COLO829 (cell line): Measurements from ENCODE around the gene CENPX.
A peak's percentile ranks its signal among the peaks of the same experiment; 100 is the strongest.

Source experiments
- DNase-seq: peaks from one replicate; pipeline ENCODE4 v3.0.0; 2012; ENCODE audit warnings: low spot score

The CENPX gene

DNA sequence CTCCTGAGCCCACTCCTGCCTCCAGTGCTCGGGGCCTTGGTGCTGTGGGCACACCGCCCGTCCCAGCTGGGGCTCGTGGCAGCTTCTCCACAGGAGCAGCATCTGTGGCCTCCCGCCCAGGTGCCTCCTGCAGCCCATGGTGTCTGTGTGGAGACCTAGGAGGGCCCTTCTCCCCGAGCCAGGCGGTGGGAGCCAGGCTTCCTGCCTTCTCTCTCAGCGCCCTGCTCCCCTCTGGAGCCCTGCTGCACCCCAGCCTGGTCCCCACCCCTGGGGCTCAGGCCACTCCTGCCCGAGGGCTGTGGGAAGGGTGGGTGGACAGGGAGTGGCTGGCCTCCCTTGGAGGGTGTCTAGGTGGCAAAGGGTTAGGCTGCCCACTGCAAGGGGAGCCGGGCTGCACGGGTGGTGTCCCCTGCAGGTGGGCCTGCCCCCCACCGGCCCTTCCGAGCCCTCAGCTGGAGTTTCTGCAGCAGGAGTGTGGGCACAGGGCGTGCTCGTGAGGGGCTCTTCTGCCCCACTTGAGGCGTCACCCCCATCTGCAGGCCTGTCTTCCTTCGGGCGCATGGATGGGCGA, 11.0 kb downstream of the CENPX start:
- DNase-seq = no peak

DNA sequence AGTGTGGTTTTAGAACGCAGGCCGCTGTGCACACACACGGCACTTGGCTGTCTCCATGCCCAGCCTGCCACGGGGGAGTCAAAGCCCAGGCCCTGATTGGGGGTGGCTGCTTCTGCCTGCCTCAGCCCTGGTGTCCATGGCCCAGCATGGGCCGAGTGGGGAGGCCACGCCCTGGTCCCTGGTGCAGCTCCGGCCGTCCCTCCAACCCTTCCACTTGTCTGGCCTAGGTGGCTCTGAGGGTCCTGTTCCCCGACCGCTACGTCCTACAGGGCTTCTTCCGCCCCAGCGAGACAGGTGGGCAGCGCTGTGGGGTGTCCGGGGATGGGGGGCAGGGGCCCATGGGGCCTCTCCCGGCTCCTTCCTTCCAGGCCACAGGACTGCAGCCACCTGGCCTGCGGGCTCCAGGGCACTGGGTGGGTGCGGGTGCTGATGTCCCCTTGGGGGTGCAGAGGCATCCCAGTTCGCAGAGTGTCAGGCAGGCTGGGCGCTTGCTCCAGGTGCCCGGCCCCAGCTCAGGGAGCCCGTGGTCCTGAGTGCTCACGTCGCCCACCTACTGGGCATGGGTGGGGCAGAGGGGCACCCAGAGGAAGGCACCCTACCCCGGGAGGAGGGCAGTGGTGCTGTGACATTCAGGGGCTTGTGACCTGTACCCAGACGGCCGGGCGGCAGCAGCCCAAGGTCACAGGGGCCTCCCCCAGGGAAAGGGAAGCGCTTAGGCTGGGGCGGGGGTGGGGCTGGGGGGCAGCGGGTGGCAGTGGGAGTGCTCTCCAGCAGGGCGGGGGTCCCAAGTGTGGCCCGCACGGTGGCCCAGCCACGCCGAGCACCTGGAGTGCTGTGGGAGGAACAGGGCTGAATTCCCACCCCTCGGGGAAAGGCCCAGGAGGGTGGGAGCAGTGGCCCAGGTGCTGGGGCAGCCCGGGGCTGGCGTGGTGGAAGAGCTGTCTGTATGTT, 11.8 kb downstream of the CENPX start:
- DNase-seq = no peak

DNA sequence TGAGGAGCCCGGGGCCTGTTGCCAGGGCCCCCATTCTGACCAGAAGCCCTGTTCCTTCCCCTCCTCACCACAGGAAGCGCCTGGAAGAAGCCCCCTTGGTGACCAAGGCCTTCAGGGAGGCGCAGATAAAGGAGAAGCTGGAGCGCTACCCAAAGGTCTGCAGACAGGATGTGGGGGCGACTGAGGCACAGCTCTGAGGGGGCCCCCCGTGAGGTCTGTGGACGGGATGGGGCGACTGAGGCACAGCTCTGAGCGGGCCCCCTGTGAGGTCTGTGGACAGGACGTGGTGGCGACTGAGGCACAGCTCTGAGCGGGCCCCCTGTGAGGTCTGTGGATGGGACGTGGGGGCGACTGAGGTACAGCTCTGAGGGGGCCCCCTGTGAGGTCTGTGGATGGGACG, 13.3 kb downstream of the CENPX start:
- no peak for DNase-seq

DNA sequence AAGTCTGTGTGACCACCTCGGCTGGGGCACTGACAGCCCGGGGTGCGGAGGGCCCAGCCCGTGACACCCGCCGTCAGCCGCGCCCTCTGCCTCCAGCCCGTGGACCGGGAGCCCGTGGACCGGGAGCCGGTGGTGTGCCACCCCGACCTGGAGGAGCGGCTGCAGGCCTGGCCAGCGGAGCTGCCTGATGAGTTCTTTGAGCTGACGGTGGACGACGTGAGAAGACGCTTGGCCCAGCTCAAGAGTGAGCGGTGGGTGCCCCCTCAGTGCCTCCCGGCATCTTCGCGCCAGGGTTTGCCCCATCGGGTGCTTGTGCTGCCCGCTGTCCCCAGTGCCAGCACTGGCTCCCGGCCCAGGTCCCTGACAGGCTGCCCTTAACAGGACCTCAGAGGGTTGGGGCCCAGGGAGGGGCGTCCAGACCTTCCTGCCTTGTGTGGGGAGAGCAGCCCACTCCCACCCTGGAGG, 13.7 kb downstream of the CENPX start:
- no peak for DNase-seq

DNA sequence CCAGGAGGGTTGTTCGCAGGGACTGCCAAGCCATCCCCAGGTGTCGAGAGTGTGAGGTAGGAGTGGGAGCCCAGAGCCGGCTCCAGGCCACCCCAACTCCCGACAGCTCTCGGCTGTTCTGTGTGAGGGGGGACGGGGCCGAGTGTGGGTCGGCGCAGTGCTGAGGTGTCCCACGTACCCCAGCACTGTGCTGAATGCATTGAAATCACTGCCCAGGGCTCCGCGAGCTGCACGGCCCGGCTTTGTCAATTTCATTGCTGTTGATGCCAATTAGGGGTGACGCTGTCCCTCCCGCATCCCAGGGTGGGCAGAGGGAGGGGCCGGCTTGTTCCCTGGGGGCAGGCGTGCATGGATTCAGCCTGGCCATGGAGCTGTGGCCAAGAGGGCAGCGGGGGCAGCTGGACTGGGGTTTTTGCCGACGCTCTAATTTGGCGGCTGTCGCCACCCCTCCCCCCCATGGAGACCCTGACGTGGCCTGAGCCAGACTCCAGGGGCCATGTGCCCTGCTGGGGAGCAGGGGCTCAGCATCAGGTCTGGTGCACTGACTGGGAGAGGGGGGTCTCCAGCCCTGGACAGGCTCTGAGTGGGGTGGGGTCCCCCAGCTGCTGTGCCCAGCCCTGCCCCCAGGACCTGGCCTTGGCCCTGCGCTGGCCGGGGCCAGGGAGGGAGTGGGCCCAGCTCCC, 14.3 kb downstream of the CENPX start:
- DNase-seq = no peak

DNA sequence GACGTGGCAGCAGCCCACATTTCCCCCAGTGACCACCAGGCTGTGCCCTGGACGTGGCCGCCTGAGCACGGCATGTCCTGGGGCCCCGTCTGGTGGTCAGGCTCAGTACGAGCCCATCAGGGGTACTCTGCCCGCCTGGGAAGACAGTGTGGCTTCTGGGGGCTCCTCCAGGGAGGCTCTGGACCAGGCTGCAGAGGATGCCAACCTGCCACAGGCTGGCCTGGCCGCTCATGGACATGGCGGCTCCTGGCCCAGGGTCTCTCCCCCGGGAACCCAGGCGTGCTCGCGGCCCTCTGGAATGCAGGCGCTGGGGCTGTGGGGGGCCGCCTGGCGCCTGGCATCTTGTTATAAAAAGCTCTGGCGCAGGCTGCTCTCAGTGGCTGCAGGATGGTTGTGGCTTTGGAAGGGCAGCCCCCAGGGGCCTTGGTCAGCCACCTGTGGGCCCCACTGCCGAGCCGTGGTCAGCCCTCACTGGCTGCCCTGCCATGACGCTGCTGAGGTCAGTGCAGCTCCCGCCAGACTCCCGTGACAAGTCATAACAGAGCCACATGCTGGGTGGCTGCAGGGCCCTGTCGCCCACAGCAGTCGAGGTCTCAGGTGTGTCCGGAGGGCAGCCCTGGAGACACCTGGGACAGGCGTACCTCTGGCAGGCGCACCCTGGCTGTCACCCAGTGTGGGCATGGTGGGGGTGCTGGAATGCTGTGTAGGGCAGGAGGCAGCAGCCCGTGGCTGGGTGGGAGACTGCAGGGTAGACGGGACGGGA, 15.0 kb downstream of the CENPX start:
- DNase-seq = no peak

DNA sequence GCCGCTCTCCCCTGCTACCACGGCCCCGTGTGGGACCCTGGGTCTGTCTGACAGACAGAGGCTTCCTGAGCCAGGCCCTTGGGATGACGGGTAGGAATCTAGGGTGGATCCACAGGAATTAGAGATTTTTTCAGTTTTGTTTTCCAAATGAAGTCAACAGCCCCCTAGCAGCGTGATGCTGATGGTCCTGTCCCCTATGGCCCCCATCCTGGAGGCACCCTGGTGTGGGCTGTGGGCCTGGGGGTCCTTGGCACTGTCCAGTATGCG, 15.5 kb downstream of the CENPX start:
- no peak for DNase-seq

DNA sequence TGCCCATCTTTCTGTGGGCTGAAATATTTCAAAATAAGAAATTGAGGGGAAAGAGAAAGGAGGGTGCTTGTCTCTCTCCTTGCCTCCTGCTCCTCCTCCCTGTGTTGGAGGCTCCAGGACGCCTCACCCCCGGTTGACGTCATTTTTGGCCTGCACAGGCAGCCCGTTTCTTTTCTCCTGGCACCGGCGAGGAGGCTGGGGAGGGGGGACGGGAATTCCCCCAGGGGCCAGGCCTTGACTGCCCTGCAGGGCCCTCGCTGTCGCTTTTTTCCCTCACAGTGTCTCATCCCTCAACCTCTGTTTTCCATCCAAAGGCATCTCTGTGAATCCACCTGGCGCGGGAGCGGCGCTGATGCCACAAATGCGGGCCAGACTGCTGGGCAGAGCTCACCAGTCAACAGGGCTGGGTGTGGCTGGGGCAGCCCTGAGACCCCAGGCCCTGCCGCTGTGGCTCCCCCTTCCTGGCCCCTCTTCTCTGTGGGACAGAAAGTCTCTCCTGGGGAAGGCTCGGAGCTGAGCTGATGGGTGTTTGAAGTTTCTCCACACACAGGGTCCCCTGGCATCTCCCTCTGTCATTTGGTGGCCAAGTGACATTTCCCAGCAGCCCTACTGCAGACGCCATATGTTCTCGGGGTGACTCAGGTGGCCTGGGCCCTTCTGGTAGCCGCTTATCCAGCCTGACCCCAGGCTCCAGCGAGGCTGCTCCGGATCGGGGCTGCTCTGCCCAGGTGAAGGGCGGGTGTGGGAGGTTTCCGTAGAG, 16.0 kb downstream of the CENPX start:
- no peak for DNase-seq

DNA sequence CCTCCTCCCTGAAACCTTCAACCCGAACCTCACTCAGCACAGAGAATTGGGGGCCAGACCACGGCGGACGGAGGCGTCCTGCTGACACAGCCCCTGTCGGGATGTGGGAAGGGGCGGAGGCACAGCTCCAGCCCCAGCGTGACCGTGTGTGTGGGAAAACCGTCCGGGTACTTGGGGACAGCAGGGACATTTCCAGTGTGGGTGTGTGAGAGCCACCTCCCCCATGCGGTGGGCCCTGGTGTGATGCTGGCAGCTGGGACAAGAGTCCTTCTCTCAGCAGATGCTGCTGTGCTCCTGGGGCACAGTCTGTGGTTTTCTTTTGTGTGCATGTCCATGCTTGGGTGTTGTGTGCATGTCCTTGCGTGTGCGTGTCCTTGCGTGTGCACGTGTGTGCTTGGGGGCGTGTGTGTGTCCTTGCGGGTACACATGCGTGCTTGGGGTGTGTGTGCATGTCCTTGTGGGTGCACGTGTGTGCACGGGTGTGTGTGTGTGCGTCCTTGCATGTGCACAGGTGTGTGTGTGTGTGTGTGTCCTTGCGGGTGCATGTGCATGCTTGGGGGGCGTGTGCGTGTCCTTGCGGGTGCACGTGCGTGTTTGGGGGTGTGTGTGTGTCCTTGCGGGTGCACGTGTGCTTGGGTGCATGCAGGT, 16.9 kb downstream of the CENPX start:
- no peak for DNase-seq

DNA sequence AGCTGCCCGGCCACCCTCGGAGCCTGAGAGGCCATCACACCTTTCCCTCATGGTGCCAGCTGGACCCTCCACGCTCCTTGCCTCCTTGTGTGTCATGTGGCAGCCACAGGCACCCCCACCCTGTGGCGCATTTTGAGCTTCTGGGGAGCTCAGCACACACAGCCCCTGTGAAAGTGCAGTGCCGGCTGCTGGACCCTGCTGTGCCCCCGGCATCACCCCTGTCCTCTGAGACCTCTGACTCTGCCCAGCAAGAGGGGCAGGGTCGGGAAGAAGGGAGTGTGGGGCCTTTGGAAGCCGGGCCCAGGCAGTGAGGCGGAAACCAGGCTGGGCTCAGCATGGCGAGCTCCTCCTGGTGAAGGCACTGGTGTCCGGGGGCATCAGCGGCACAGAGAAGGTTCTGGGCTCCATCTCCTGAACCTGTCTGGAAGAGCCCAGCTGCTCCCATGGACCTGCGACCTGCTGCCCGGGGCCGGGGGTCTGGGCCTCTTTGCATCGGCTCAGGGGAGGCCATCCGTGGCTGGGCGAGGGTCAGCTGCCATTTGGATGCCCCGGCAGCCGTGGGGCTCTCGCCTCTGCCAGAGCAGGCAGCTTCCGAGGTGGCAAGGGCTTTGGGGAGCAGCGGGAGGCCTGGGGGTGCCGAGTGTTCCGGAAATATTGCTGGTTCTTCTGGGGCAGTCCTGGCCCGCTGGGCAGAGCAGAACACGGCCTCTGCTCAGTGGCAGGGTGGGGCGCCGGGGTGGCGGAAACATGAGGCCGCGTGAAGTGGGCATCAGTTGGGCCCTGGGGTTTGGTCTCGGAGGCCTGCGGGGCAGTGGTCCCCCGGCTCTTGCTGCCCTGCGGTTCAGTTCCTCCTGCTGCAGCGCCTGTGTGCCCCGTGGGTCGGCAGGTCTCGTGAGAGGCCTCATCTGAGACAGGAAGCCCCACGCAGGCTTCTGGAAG, 17.9 kb downstream of the CENPX start:
- DNase-seq = no peak

DNA sequence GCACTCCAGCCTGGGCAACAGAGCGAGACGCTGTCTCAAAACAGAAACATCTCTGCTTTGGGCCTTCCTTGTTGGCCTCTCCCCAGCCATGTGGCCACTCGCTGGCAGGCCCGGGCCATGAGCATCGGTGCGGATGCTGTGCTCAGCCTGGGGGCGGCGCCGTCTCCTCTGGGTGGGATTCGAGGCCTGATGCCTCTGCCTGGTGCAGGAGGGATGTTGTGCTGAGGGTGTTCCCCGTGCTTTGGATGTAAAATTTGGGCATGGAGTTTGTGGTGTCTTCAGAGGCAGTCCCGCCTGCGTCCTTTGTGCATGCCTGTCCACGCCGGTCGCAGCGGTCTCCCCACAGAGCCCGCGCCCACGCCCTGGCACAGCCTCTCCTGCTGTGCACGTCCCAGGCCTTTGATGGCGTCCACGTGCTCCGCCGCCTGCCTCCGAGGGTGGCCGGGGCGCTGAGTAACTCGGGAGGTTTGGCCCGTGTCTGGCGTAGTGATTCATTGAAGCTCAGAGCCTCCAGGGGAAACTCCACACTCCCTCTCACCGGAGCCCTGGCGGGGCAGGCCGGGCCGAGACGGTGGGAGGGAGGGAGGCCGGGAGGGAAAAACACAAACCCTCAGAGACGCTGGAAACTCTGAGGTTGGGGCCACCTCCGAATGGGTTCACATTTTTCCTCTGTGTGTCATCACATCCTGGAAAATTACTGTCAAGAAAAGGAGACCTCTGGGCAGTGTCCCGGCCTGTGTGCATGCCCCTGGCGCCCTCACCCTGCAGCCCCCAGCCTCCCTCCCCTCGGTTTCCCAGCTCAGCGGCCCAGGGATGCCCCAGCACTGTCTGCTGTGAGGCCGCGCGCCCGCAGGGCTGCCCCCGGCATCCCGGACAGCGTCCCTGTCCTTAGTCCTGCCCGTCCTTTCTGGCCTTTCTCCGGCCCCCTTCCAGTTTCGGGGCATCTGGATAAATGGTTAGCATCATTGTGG, 19.0 kb downstream of the CENPX start:
- peak; percentile 82 for DNase-seq

DNA sequence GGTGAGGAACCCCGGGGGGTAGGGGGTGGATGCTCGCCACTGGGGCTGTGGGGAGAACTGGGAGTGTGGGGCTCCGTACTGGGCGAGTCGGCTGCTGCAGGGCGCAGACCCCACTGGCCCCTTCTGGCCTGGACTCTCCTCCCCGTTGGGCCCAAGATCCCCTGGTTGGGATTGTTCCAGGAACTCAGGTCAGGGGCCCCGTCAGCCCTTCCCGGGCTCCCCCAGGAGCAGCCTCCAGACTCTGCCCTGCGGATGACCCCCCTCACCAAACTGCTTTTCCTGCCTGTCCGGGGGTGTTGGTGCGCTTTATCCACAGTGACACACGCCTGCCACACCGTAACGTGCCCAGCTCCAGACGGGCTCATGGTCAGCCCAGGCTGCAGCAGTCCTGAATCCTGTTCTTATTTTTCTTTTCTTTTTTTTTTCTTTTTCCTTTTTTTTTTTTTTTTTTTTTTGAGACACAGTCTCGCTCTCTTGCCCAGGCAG, 21.1 kb downstream of the CENPX start:
- DNase-seq = no peak

DNA sequence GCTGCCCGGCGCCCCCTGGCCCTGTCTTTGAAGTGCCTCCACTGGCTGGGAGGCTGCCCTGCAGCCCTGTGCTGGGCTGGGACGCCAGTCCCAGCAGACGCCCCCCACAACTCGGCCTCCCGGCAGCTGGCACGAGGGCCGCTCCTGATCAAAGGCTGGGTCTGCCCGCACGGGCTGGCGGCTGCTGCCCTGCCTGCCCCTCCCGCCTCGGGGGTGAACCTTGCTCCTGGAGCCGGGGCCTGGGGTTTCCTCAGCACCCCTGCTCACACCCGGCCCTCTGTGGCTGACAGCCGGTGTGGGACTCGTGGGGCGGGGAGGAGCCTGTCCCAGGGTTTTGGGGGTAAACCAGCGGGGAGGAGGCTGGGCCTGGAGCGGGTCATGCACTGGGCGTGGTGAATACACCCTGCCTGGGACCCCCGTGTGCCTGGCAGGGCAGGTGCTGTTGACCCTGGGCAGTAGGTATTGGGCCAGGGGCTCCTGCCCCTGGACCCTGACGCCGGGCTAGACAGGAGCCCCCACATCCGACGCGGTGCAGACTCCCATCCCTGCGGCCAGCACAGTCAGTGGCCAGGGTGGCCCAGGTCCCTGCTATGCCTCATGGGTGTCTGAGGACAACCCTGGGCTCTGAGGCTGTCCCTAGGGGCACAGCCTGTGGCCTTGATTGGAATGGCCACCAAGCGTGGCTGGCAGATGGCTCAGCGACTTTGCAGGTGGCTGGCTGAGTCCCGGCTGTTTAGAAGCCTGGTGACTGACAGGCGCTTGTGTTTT, 21.7 kb downstream of the CENPX start:
- no peak for DNase-seq

DNA sequence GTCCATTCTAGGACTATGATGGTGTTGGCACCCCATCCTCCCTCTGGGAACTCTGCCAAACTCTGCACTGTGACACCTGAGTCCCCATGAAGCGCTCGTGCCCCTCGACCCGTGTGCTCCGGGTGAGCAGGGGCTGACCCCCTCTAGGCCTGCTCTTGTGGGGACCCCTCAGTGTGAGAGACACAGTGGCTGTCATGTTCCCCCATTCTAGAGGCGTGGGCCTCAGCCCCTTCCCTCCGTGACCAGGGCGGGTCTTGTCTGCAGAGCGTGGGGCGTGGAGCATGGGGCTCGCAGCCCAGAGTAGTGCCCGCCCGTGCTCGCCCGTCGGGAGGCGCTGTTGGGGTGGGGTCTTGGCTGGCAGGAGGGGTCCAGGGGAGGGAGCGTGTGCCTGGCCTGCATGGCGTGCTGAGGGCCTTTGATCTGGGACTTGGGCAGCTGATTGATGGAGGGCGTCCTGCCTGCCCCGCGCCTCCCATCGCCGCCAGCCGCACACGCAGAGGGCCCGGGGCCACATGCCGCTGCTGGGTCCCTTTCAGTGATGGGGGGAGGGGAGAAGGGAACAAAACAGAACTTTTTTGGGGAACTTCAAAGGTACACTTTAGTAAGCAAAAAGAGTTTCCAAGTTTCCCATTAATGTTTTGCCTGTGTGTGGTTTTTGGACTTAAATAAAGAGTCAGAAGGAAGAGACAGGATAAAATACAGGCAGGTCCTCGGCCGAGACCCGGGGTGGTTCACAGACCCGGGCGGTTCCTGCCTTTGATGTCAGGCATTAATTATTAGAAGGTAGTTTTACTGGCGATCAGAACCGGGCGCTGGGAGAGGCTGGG, 22.5 kb downstream of the CENPX start:
- DNase-seq = no peak

DNA sequence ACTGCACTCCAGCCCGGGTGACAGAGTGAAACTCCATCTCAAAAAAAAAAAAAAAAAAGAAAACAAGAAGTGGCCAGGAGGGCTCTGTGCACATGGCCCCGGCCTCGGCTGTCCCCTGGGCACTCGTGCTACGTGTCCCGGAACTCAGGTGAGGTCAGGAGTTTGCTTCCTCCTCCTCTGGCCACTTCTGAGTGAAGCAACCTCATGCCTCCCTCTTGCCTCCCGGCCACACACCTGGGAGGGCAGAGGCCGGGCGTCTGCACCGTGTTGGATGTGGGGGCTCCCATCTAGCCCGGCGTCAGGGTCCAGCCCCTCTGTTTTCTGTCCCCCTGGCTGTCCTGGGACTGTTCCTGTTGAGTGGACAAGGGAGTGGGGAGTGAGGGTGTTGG, 23.1 kb downstream of the CENPX start:
- DNase-seq = no peak

DNA sequence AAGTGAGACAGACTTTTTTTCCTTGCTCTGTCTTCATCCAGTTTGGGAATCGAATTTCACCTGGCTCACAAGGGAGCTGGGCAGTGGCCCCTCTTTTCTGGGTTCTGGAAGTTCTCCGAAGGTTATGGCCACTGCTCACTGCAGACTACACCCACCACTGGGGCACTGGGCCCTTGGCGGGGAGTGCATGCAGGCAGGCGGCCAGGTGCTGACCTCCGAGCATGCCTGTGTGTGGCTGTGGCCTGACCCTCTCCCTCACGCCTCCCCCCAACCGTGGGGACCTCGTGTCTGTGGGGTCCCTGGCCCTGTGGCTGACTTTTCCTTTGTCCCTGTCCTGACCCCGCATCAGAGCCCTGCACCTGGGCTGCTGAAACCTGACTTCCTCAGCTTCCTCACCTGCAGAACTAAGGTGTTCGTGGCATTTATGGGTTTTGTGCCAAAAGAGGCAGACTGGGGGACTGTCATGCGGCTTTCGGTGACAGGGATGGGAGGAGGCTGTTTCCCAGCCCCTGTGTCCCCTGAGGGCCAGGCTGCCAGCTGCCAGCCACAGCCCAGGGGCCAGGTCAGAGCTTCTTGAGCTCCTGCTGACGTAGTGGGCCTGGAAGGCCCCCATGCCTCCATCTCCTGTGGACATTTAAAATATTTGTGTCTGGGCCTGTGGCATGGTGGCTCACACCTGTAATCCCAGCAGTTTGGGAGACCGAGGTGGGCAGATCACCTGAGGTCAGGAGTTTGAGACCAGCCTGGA, 23.8 kb downstream of the CENPX start:
- DNase-seq = no peak
